Lower leg skin (tissue), 3 donors: ENCODE results near the gene FBLN2.

Source experiments
- POLR2A ChIP-seq, 2 donors: fragments of 450-650 bp; IDR thresholded peaks; one replicate each; pipeline ENCODE4 v1.6.1; 2016 to 2017; ENCODE audit warnings: antibody characterized with exemption in 2 of 2, mild to moderate bottlenecking in 1 of 2, moderate library complexity in 1 of 2
- TF ChIP-seq, protein P1 (sequence below), 3 donors: fragments of 450-650 bp; IDR thresholded peaks; one replicate each; pipeline ENCODE4 v1.5.1; 2016; ENCODE audit warnings: antibody characterized with exemption in 3 of 3, mild to moderate bottlenecking in 3 of 3, moderate library complexity in 2 of 3

DNA sequence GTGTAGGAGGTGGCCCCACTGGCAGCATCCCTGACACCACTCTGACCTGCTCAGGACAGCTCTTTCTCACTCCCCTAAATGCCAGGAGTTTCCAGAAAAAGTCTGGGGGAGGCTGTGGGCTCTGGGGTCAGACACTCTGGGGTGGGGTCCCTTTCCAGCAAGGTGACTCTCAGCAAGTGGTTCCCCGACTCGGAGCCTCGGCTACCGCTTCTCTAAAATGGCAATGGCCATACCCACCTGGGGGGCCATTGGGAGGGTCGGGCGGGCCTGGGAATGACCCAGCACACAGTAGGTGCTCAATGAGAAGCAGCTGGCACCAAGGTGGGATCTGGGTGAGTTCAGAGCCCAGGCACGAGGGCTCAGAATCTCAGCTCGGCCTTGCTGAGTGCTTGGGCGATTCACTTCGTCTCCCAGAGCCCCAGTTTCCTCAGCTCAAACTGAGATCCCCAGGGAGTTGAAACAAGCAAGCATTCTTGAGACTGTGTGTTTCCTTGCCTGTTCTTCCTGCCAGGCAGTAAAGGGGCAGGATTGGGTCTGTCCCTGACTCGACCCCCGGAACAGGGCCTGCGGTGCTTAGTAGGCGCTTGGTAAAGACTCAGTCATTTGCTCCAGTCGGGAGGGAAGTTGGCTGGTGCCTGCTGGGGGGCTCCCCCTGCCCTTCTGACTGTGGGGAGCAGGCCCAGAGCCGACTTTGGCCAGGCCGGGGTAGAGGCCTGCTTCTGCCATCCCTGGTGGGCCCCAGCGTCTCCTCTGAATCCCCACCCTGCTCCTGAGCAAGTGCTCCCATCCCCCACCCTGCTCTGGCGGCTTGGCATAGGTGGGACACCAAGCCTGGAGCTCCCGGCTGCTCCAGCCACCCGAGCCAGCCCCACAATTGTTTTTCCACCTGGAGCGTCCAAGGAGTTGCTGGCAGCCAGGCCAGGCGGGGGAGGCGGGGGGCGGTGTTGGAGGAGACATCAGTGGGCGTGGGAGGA lies 32.9 kb upstream of the FBLN2 start:
- TF ChIP-seq, protein P1, sequence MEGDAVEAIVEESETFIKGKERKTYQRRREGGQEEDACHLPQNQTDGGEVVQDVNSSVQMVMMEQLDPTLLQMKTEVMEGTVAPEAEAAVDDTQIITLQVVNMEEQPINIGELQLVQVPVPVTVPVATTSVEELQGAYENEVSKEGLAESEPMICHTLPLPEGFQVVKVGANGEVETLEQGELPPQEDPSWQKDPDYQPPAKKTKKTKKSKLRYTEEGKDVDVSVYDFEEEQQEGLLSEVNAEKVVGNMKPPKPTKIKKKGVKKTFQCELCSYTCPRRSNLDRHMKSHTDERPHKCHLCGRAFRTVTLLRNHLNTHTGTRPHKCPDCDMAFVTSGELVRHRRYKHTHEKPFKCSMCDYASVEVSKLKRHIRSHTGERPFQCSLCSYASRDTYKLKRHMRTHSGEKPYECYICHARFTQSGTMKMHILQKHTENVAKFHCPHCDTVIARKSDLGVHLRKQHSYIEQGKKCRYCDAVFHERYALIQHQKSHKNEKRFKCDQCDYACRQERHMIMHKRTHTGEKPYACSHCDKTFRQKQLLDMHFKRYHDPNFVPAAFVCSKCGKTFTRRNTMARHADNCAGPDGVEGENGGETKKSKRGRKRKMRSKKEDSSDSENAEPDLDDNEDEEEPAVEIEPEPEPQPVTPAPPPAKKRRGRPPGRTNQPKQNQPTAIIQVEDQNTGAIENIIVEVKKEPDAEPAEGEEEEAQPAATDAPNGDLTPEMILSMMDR (IDR thresholded peaks at IDR 0.05): no peak
- TF ChIP-seq POLR2A (IDR thresholded peaks at IDR 0.05): no peak
